ENCODE results near the gene ZNFX1. TPM values are rescaled to one million over a fixed set of nuclear protein-coding genes. Genes with fewer than 3 reads are reported as not detected.
A peak's percentile ranks its signal among the peaks of the same experiment; 100 is the strongest.
"Not testable (repeated sequence)": the region's sequence is repeated elsewhere in the genome, so short reads cannot be mapped to it uniquely, and the experiment has no call there.

ZNFX1 gene
- total and polyA plus RNA-seq, 5 donors from 2014 or later, result 35.4 to 64.6 (median 54.1) TPM

- DNase-seq (no peak), ATAC-seq (ENCODE audit: low read depth in 2 of 2) (no peak)
- Mint-ChIP-seq H3K27ac (peak overlapping the region in 1 of 3 donors; percentile 23), H3K36me3 (no peaks in the 10 kb centered on the region), H3K4me1 (peaks cover 0 to 11% (median 6%) of the 10 kb centered on the region in 4 donors), H3K9me3 (peaks cover 0 to 2% (median 0%) of the 10 kb centered on the region in 7 donors), H3K27me3 (peaks cover 21% of the 10 kb centered on the region), H3K4me3 (no peak overlapping the region)
- Histone ChIP-seq H3K27ac (ENCODE audit: insufficient read depth, low read length, poor library complexity, severe bottlenecking) (no peak overlapping the region), H3K9me3 (ENCODE audit: control insufficient read depth in 2 of 2, low read length in 2 of 2) (peaks cover 3 to 4% of the 10 kb centered on the region in 2 experiments), H3K4me3 (ENCODE audit: low read depth, low read length) (no peak overlapping the region), H3K27me3 (ENCODE audit: control insufficient read depth, insufficient read depth, low read length) (peaks cover 7% of the 10 kb centered on the region), H3K4me1 (ENCODE audit: control insufficient read depth, insufficient read depth, low read length, poor library complexity, severe bottlenecking) (no peaks in the 10 kb centered on the region), H3K36me3 (ENCODE audit: control insufficient read depth, insufficient read depth, low read length) (peaks cover 3% of the 10 kb centered on the region)
Observed at GRCh38 chr20:49306903-49307620, 29.2 kb upstream of the ZNFX1 start.

GRCh38 chr20:49303065-49303552 lies 25.3 kb upstream of the ZNFX1 start:
- DNase-seq (no peak), ATAC-seq (ENCODE audit: low read depth in 2 of 2) (no peak)
- peaks cover 4 to 16% (median 7%) of the 10 kb centered on the region in 4 donors for H3K4me1 Mint-ChIP-seq
- H3K27ac ChIP-seq (ENCODE audit: insufficient read depth, low read length, poor library complexity, severe bottlenecking), result no peak overlapping the region
- H3K9me3 Mint-ChIP-seq, result no peaks in the 10 kb centered on the region
- no peak overlapping the region for H3K27ac Mint-ChIP-seq
- H3K36me3 ChIP-seq (ENCODE audit: control insufficient read depth, insufficient read depth, low read length), result no peaks in the 10 kb centered on the region
- H3K4me3 ChIP-seq (ENCODE audit: low read depth, low read length), result no peak overlapping the region
- H3K27me3 ChIP-seq (ENCODE audit: control insufficient read depth, insufficient read depth, low read length), result no peaks in the 10 kb centered on the region
- peaks cover 1% of the 10 kb centered on the region for H3K4me1 ChIP-seq (ENCODE audit: control insufficient read depth, insufficient read depth, low read length, poor library complexity, severe bottlenecking)
- no peak overlapping the region for H3K4me3 Mint-ChIP-seq
- H3K27me3 Mint-ChIP-seq, result peaks cover 4% of the 10 kb centered on the region
- H3K9me3 ChIP-seq (ENCODE audit: control insufficient read depth in 2 of 2, low read length in 2 of 2), result no peaks in the 10 kb centered on the region
- no peaks in the 10 kb centered on the region for H3K36me3 Mint-ChIP-seq

- DNase-seq, result peak in 1 of 3 donors; percentile 76
Observed at GRCh38 chr20:49297605-49298530, 20.0 kb upstream of the ZNFX1 start.

DNA sequence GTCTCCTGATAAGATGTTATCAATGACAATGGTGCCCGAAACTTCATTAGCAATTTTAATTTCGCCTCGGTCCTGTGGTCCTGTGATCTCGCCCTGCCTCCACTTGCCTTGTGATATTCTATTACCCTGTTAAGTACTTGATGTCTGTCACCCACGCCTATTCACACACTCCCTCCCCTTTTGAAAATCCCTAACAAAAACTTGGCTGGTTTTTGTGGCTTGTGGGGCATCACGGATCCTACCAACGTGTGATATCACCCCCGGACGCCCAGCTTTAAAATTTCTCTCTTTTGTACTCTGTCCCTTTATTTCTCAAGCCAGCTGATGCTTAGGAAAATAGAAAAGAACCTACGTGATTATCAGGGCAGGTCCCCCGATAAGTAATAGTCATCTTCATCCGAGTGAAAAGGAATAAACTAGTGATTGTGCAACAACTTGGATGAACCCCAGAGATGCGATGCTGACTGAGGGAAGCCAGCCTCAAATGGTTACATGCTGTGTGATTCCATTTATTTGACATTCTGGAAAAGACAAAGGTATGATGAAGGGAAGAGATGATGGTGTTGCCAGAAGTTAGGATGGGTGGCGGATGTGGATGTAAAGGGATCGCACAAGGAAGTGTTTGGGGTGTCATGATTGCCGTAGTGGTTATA lies 16.3 kb upstream of the ZNFX1 start:
- H3K9me3 Mint-ChIP-seq, result peaks cover 0 to 25% (median 3%) of the 10 kb centered on the region in 7 donors
- not testable (repeated sequence) for H3K27me3 Mint-ChIP-seq; H3K27ac Mint-ChIP-seq; H3K4me3 ChIP-seq (ENCODE audit: low read depth, low read length); H3K9me3 ChIP-seq (ENCODE audit: control insufficient read depth in 2 of 2, low read length in 2 of 2); DNase-seq; H3K27me3 ChIP-seq (ENCODE audit: control insufficient read depth, insufficient read depth, low read length); H3K27ac ChIP-seq (ENCODE audit: insufficient read depth, low read length, poor library complexity, severe bottlenecking); ATAC-seq (ENCODE audit: low read depth in 2 of 2); H3K4me3 Mint-ChIP-seq; H3K4me1 ChIP-seq (ENCODE audit: control insufficient read depth, insufficient read depth, low read length, poor library complexity, severe bottlenecking)
- H3K36me3 ChIP-seq (ENCODE audit: control insufficient read depth, insufficient read depth, low read length), result peaks cover 29% of the 10 kb centered on the region
- peaks cover 4 to 27% (median 12%) of the 10 kb centered on the region in 4 donors for H3K4me1 Mint-ChIP-seq
- H3K36me3 Mint-ChIP-seq, result peaks cover 65% of the 10 kb centered on the region

More at GRCh38 chr20:49297605-49298530, 20.0 kb upstream of the ZNFX1 start:
- Mint-ChIP-seq H3K4me3 (peak overlapping the region in 2 of 4 donors; percentile 17 to 56), H3K4me1 (peaks cover 5 to 17% (median 8%) of the 10 kb centered on the region in 4 donors), H3K36me3 (peaks cover 30% of the 10 kb centered on the region), H3K27me3 (no peaks in the 10 kb centered on the region), H3K9me3 (peaks cover 0 to 15% (median 1%) of the 10 kb centered on the region in 7 donors), H3K27ac (peak overlapping the region; percentile 53 to 83 (median 66))
- peak; percentile 66 to 75 for ATAC-seq (ENCODE audit: low read depth in 2 of 2)
- Histone ChIP-seq H3K36me3 (ENCODE audit: control insufficient read depth, insufficient read depth, low read length) (no peaks in the 10 kb centered on the region), H3K4me1 (ENCODE audit: control insufficient read depth, insufficient read depth, low read length, poor library complexity, severe bottlenecking) (peaks cover 10% of the 10 kb centered on the region), H3K27ac (ENCODE audit: insufficient read depth, low read length, poor library complexity, severe bottlenecking) (peak overlapping the region; percentile 1), H3K4me3 (ENCODE audit: low read depth, low read length) (no peak overlapping the region), H3K9me3 (ENCODE audit: control insufficient read depth in 2 of 2, low read length in 2 of 2) (no peaks in the 10 kb centered on the region), H3K27me3 (ENCODE audit: control insufficient read depth, insufficient read depth, low read length) (no peaks in the 10 kb centered on the region)

DNA sequence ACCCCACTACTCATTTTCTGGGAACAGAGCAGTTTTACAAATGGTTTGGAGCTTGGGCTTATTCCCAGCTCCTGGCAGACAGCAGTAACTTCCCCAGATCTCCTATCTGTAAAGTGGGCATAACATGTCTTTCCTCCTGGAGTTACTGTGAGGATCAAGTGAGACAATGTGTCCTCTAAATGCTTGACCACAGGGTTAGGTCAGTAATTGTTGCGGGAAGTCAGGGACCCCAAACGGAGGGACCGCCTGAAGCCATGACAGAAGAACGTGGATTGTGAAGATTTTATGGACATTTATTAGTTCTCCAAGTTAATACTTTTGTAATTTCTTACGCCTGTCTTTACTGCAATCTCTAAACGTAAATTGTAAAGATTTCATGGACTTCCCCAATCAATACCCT lies 15.3 kb upstream of the ZNFX1 start:
- Mint-ChIP-seq H3K4me3 (no peak overlapping the region), H3K36me3 (peaks cover 75% of the 10 kb centered on the region), H3K4me1 (peaks cover 4 to 23% (median 12%) of the 10 kb centered on the region in 4 donors), H3K27ac (no peak overlapping the region), H3K9me3 (peaks cover 0 to 32% (median 5%) of the 10 kb centered on the region in 7 donors), H3K27me3 (no peaks in the 10 kb centered on the region)
- no peaks in the 10 kb centered on the region for H3K27me3 ChIP-seq (ENCODE audit: control insufficient read depth, insufficient read depth, low read length)
- no peak overlapping the region for H3K27ac ChIP-seq (ENCODE audit: insufficient read depth, low read length, poor library complexity, severe bottlenecking)
- ATAC-seq (ENCODE audit: low read depth in 2 of 2) (no peak), DNase-seq (no peak)
- peaks cover 9% of the 10 kb centered on the region for H3K4me1 ChIP-seq (ENCODE audit: control insufficient read depth, insufficient read depth, low read length, poor library complexity, severe bottlenecking)
- H3K9me3 ChIP-seq (ENCODE audit: control insufficient read depth in 2 of 2, low read length in 2 of 2), result peaks cover 1 to 6% of the 10 kb centered on the region in 2 experiments
- no peak overlapping the region for H3K4me3 ChIP-seq (ENCODE audit: low read depth, low read length)
- H3K36me3 ChIP-seq (ENCODE audit: control insufficient read depth, insufficient read depth, low read length), result peaks cover 39% of the 10 kb centered on the region

DNA sequence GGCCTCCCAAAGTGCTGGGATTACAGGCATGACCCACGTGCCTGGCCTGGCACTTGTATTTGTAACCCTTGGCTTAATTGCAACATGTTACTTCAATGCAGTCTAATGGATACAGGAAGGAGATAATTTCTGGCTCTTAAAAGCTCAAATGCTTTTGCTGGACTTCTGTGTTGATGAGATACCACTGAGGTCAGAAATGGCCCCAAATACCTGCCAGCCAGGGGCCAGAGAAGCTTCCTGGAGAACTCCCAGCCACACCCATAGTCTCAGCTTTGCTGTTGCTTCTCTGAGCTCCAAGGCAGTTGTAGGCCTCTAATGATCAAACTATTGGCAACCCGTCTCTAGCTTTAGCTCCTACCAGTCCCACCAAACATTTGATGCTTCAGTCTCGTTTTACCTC lies 14.2 kb upstream of the ZNFX1 start:
- H3K4me3 Mint-ChIP-seq, result no peak overlapping the region
- DNase-seq (no peak), ATAC-seq (ENCODE audit: low read depth in 2 of 2) (no peak)
- Histone ChIP-seq H3K27ac (ENCODE audit: insufficient read depth, low read length, poor library complexity, severe bottlenecking) (no peak overlapping the region), H3K36me3 (ENCODE audit: control insufficient read depth, insufficient read depth, low read length) (peaks cover 50% of the 10 kb centered on the region), H3K4me1 (ENCODE audit: control insufficient read depth, insufficient read depth, low read length, poor library complexity, severe bottlenecking) (no peaks in the 10 kb centered on the region), H3K27me3 (ENCODE audit: control insufficient read depth, insufficient read depth, low read length) (no peaks in the 10 kb centered on the region), H3K9me3 (ENCODE audit: control insufficient read depth in 2 of 2, low read length in 2 of 2) (peaks cover 13 to 18% of the 10 kb centered on the region in 2 experiments), H3K4me3 (ENCODE audit: low read depth, low read length) (no peak overlapping the region)
- H3K9me3 Mint-ChIP-seq, result peaks cover 0 to 43% (median 7%) of the 10 kb centered on the region in 7 donors
- peaks cover 82% of the 10 kb centered on the region for H3K36me3 Mint-ChIP-seq
- no peak overlapping the region for H3K27ac Mint-ChIP-seq
- peaks cover 4 to 15% (median 5%) of the 10 kb centered on the region in 4 donors for H3K4me1 Mint-ChIP-seq
- H3K27me3 Mint-ChIP-seq, result no peaks in the 10 kb centered on the region

DNA sequence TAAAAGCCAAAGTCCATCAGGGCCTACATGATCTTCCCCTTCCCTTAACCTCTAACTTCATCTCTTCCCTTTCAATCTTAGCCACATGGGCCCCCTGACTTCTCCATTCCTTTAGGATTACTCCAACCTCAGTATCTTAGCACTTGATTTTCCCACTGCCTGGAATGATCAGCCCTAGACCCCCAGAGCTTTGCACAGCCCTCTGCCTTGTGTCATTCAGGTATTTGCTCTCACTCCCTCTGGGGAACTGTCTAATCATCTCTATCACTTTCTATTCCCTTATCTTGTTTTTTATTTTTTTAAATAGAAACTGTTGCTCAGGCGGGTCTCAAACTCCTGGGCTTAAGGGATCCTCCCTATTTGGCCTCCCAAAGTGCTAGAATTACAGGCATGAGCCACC lies 13.3 kb upstream of the ZNFX1 start:
- ATAC-seq (ENCODE audit: low read depth in 2 of 2) (no peak), DNase-seq (no peak)
- Histone ChIP-seq H3K4me1 (ENCODE audit: control insufficient read depth, insufficient read depth, low read length, poor library complexity, severe bottlenecking) (no peaks in the 10 kb centered on the region), H3K4me3 (ENCODE audit: low read depth, low read length) (no peak overlapping the region), H3K27me3 (ENCODE audit: control insufficient read depth, insufficient read depth, low read length) (no peaks in the 10 kb centered on the region), H3K27ac (ENCODE audit: insufficient read depth, low read length, poor library complexity, severe bottlenecking) (no peak overlapping the region), H3K36me3 (ENCODE audit: control insufficient read depth, insufficient read depth, low read length) (peaks cover 58% of the 10 kb centered on the region), H3K9me3 (ENCODE audit: control insufficient read depth in 2 of 2, low read length in 2 of 2) (peaks cover 21 to 26% of the 10 kb centered on the region in 2 experiments)
- H3K4me3 Mint-ChIP-seq, result peak overlapping the region in 1 of 4 donors; percentile 25
- peaks cover 4 to 15% (median 5%) of the 10 kb centered on the region in 4 donors for H3K4me1 Mint-ChIP-seq
- peaks cover 84% of the 10 kb centered on the region for H3K36me3 Mint-ChIP-seq
- H3K27ac Mint-ChIP-seq, result peak overlapping the region in 1 of 3 donors; percentile 62
- no peaks in the 10 kb centered on the region for H3K27me3 Mint-ChIP-seq
- peaks cover 0 to 51% (median 12%) of the 10 kb centered on the region in 7 donors for H3K9me3 Mint-ChIP-seq
